ENCODE measurements around the gene ZDHHC24.

DNA sequence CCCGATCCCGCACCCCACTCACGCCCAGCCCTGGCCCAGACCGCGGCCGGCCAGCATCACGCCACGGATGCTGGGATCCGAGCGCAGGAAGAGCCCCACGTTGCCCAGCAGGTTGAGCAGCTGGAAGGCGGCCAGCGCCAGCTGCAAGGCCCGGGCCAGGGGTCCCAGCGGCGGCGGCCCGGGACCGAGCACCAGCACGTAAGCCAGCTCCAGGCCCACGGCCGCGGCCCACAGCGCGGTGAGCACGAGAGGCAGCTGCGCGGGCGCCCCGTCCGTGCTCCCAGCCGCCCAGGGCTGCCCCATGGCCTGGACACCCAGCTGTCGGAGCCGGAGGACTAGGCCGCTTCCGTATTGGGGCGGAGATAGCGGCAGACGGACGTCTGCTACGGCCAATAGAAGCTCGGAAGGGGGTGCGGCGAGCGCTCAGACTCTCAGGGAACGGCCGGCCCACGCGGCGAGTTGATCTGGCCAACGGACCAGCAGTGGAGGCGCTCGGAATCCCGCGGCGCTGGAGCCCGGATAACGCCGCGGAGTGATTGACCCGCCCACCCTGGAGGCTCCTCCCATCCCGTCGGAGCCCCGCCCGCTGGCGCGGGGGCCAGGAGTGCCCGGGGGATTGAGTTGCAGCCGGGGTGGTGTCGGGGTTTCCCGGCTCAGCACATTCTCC lies at the start of gene ZDHHC24:
- TF ChIP-seq, protein P1, sequence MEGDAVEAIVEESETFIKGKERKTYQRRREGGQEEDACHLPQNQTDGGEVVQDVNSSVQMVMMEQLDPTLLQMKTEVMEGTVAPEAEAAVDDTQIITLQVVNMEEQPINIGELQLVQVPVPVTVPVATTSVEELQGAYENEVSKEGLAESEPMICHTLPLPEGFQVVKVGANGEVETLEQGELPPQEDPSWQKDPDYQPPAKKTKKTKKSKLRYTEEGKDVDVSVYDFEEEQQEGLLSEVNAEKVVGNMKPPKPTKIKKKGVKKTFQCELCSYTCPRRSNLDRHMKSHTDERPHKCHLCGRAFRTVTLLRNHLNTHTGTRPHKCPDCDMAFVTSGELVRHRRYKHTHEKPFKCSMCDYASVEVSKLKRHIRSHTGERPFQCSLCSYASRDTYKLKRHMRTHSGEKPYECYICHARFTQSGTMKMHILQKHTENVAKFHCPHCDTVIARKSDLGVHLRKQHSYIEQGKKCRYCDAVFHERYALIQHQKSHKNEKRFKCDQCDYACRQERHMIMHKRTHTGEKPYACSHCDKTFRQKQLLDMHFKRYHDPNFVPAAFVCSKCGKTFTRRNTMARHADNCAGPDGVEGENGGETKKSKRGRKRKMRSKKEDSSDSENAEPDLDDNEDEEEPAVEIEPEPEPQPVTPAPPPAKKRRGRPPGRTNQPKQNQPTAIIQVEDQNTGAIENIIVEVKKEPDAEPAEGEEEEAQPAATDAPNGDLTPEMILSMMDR (IDR thresholded peaks at IDR 0.05 in 2 of 3, conservative IDR thresholded peaks at IDR 0.05 in 1 of 3; ENCODE audit: borderline replicate concordance in 1 of 3, insufficient read depth in 1 of 3, low read depth in 2 of 3, low read length in 2 of 3): no peak
- TF ChIP-seq EZH2phosphoT487 (IDR thresholded peaks at IDR 0.05; ENCODE audit: borderline replicate concordance): no peak
- TF ChIP-seq, protein P2, sequence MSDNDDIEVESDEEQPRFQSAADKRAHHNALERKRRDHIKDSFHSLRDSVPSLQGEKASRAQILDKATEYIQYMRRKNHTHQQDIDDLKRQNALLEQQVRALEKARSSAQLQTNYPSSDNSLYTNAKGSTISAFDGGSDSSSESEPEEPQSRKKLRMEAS (IDR thresholded peaks at IDR 0.05): peak; percentile 61
- no peak for TF ChIP-seq EZH2 (IDR thresholded peaks at IDR 0.05)
- no peak for TF ChIP-seq ZNF274 (IDR thresholded peaks at IDR 0.05; ENCODE audit: low read depth, low read length)
- no peak for TF ChIP-seq RAD21 (IDR thresholded peaks at IDR 0.05; ENCODE audit: low read depth)
- TF ChIP-seq, protein P3, sequence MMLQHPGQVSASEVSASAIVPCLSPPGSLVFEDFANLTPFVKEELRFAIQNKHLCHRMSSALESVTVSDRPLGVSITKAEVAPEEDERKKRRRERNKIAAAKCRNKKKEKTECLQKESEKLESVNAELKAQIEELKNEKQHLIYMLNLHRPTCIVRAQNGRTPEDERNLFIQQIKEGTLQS (IDR thresholded peaks at IDR 0.05): no peak
- TF ChIP-seq, protein P4, sequence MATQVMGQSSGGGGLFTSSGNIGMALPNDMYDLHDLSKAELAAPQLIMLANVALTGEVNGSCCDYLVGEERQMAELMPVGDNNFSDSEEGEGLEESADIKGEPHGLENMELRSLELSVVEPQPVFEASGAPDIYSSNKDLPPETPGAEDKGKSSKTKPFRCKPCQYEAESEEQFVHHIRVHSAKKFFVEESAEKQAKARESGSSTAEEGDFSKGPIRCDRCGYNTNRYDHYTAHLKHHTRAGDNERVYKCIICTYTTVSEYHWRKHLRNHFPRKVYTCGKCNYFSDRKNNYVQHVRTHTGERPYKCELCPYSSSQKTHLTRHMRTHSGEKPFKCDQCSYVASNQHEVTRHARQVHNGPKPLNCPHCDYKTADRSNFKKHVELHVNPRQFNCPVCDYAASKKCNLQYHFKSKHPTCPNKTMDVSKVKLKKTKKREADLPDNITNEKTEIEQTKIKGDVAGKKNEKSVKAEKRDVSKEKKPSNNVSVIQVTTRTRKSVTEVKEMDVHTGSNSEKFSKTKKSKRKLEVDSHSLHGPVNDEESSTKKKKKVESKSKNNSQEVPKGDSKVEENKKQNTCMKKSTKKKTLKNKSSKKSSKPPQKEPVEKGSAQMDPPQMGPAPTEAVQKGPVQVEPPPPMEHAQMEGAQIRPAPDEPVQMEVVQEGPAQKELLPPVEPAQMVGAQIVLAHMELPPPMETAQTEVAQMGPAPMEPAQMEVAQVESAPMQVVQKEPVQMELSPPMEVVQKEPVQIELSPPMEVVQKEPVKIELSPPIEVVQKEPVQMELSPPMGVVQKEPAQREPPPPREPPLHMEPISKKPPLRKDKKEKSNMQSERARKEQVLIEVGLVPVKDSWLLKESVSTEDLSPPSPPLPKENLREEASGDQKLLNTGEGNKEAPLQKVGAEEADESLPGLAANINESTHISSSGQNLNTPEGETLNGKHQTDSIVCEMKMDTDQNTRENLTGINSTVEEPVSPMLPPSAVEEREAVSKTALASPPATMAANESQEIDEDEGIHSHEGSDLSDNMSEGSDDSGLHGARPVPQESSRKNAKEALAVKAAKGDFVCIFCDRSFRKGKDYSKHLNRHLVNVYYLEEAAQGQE (IDR thresholded peaks at IDR 0.05; ENCODE audit: low read depth): no peak

Measured in HCT116 (cell line).